ENCODE data around the gene PEX5L. TPM values are rescaled to one million over a fixed set of nuclear protein-coding genes. Genes with fewer than 3 reads are reported as not detected.

The PEX5L gene
- polyA plus RNA-seq, 1 of the 3 experiments (the other 2 are of a cell fraction): not detected

GRCh38 chr3:179970746-179971145, 66.0 kb downstream of the PEX5L start:
- CTCF ChIA-PET: no interaction called here
- H3F3A ChIP-seq (replicated peaks; ENCODE audit: insufficient read depth): peaks cover 5% of the 10 kb centered on the region
- H2AFZ ChIP-seq (ENCODE audit: low read depth): no peak overlapping the region
- no peaks in the 10 kb centered on the region for H3K9me3 ChIP-seq
- TF ChIP-seq IRF3 (IDR thresholded peaks at IDR 0.05; ENCODE audit: low read depth, low read length) (no peak), POLR2AphosphoS5 (IDR thresholded peaks at IDR 0.05; ENCODE audit: low read depth, low read length) (no peak), SIN3A (IDR thresholded peaks at IDR 0.05; ENCODE audit: borderline replicate concordance, low read depth, low read length) (no peak), FOSL2 (IDR thresholded peaks at IDR 0.05; ENCODE audit: borderline replicate concordance, low read depth) (no peak), GABPA (IDR thresholded peaks at IDR 0.05; ENCODE audit: low read depth) (no peak), EP300 (IDR thresholded peaks at IDR 0.05; ENCODE audit: borderline replicate concordance in 1 of 2, low read depth in 1 of 2, low read length in 1 of 2) (no peak), TCF12 (IDR thresholded peaks at IDR 0.05) (no peak), EZH2phosphoT487 (IDR thresholded peaks at IDR 0.05; ENCODE audit: borderline replicate concordance, low read depth) (no peak), PBX3 (IDR thresholded peaks at IDR 0.05) (no peak), FOXJ3 (CRISPR knock-in tag; IDR thresholded peaks at IDR 0.05) (no peak)
- TF ChIP-seq, protein P1, sequence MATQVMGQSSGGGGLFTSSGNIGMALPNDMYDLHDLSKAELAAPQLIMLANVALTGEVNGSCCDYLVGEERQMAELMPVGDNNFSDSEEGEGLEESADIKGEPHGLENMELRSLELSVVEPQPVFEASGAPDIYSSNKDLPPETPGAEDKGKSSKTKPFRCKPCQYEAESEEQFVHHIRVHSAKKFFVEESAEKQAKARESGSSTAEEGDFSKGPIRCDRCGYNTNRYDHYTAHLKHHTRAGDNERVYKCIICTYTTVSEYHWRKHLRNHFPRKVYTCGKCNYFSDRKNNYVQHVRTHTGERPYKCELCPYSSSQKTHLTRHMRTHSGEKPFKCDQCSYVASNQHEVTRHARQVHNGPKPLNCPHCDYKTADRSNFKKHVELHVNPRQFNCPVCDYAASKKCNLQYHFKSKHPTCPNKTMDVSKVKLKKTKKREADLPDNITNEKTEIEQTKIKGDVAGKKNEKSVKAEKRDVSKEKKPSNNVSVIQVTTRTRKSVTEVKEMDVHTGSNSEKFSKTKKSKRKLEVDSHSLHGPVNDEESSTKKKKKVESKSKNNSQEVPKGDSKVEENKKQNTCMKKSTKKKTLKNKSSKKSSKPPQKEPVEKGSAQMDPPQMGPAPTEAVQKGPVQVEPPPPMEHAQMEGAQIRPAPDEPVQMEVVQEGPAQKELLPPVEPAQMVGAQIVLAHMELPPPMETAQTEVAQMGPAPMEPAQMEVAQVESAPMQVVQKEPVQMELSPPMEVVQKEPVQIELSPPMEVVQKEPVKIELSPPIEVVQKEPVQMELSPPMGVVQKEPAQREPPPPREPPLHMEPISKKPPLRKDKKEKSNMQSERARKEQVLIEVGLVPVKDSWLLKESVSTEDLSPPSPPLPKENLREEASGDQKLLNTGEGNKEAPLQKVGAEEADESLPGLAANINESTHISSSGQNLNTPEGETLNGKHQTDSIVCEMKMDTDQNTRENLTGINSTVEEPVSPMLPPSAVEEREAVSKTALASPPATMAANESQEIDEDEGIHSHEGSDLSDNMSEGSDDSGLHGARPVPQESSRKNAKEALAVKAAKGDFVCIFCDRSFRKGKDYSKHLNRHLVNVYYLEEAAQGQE (IDR thresholded peaks at IDR 0.05; ENCODE audit: low read depth, low read length): no peak
- H3K36me3 ChIP-seq (replicated peaks in 1 of 2; ENCODE audit: control insufficient read depth in 1 of 2, insufficient read depth in 2 of 2, low read length in 1 of 2): no peaks in the 10 kb centered on the region
- no peak overlapping the region for H3K27ac ChIP-seq (ENCODE audit: low read depth in 2 of 2, low read length in 1 of 2)
- H4K20me1 ChIP-seq (ENCODE audit: insufficient read depth): no peaks in the 10 kb centered on the region
- 89% methylated on average over 2 of the region's 2 CpGs for WGBS (ENCODE audit: low lambda C conversion rate)
- no peaks in the 10 kb centered on the region for H3K79me2 ChIP-seq (ENCODE audit: insufficient read depth)
- no peak overlapping the region for H3K9ac ChIP-seq
- POLR2A ChIA-PET: no interaction called here
- H3K9me2 ChIP-seq: no peaks in the 10 kb centered on the region
- H3K4me2 ChIP-seq: no peak overlapping the region
- H3K27me3 ChIP-seq (ENCODE audit: insufficient read depth): no peaks in the 10 kb centered on the region
- no peak overlapping the region for H3K4me3 ChIP-seq (ENCODE audit: low read depth in 2 of 2, low read length in 1 of 2)
- no peaks in the 10 kb centered on the region for H3K4me1 ChIP-seq (ENCODE audit: control insufficient read depth in 1 of 2, insufficient read depth in 2 of 2, low read depth in 1 of 2, low read length in 1 of 2)
- no peak for DNase-seq

- Histone ChIP-seq H2AFZ (ENCODE audit: low read depth) (no peak overlapping the region), H3K9me3 (no peaks in the 10 kb centered on the region), H3K36me3 (replicated peaks in 1 of 2; ENCODE audit: control insufficient read depth in 1 of 2, insufficient read depth in 2 of 2, low read length in 1 of 2) (no peaks in the 10 kb centered on the region), H3K27ac (ENCODE audit: low read depth in 2 of 2, low read length in 1 of 2) (no peak overlapping the region), H3K4me3 (ENCODE audit: low read depth in 2 of 2, low read length in 1 of 2) (no peak overlapping the region; a peak in 1 of 4 replicates), H3K9me2 (no peaks in the 10 kb centered on the region), H3K9ac (no peak overlapping the region), H3K79me2 (ENCODE audit: insufficient read depth) (no peaks in the 10 kb centered on the region), H3K4me1 (ENCODE audit: control insufficient read depth in 1 of 2, insufficient read depth in 2 of 2, low read depth in 1 of 2, low read length in 1 of 2) (no peaks in the 10 kb centered on the region), H3K4me2 (no peak overlapping the region), H4K20me1 (ENCODE audit: insufficient read depth) (no peaks in the 10 kb centered on the region), H3K27me3 (ENCODE audit: insufficient read depth) (no peaks in the 10 kb centered on the region), H3F3A (replicated peaks; ENCODE audit: insufficient read depth) (peaks cover 5% of the 10 kb centered on the region)
- POLR2A ChIA-PET: no interaction called here
- CTCF ChIA-PET: interaction anchor here (0.7 kb wide), 1 partner anchor 201 kb away, joined by 3 read pairs; no protein-coding TSS in a partner anchor
- 31% methylated on average over 2 of the region's 2 CpGs for WGBS (ENCODE audit: low lambda C conversion rate)
- no peak for DNase-seq
- TF ChIP-seq NRF1 (IDR thresholded peaks at IDR 0.05; ENCODE audit: low read depth, low read length): no peak
- peak; percentile 37; the same call in 1 of the 2 replicates for TF ChIP-seq FOSL2 (IDR thresholded peaks at IDR 0.05; ENCODE audit: borderline replicate concordance, low read depth)
- no peak for TF ChIP-seq IRF3 (IDR thresholded peaks at IDR 0.05; ENCODE audit: low read depth, low read length)
- peak; percentile 36 for TF ChIP-seq PBX3 (IDR thresholded peaks at IDR 0.05)
- TF ChIP-seq TEAD4 (IDR thresholded peaks at IDR 0.05; ENCODE audit: borderline replicate concordance, insufficient read depth): no peak
- peak; percentile 25; the same call in 1 of the 2 replicates for TF ChIP-seq JUND (IDR thresholded peaks at IDR 0.05)
Observed at GRCh38 chr3:179969525-179969924, 67.2 kb downstream of the PEX5L start.

Measured in SK-N-SH (cell line).